ENCODE data around the gene FXYD7.

FXYD7 gene

DNA sequence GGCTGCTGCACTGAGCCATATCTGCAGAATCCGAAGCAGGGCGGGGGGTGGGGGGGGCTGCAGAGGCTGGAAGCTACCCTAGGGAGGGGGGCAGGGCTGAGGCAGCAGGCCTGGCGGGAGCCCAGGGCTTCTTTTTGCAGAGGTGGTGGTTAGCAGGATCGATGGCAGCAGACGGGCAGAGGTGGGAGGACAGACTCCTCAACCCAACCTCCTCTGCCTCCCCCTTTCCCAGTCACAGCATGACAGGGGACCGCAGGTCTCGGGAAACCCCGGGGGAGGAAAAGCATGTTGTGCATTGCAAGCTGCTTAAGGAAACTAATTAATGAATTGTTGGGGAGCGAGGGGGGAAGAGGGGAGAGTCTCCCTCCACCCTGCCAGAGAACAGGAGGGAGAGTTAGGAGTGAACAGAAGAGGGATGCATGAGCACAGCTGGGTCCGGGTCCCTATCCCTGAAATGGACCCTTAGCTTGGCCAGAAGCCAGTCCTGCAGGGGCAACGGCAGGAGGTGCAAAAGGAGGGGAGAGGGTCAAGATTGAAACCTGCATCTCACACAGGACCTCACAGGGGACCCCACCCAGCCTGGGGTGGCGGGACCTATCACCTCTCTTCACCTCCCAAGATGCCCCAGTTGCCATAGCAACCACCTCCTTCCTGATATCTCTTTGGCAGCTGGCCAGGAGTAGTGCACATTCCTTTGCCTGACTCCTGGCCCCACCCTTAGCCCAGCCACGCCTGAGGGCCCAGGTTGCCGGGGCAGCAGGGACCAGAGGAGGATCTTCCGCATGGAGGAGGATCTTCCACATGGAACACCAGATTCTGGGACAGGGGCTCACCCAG is 1.8 kb downstream of the FXYD7 start:
- no peak overlapping the region for H3K4me3 ChIP-seq (ENCODE audit: low read depth, low read length)
- peaks cover 4% of the 10 kb centered on the region for H3K4me1 ChIP-seq
- no peak overlapping the region for H3K4me2 ChIP-seq (ENCODE audit: low read length)
- no peaks in the 10 kb centered on the region for H3K79me2 ChIP-seq
- H3K36me3 ChIP-seq (ENCODE audit: control insufficient read depth, insufficient read depth, low read length): no peaks in the 10 kb centered on the region
- TF ChIP-seq CTCF (IDR thresholded peaks at IDR 0.05): no peak
- peaks cover 12% of the 10 kb centered on the region for H3K27me3 ChIP-seq (ENCODE audit: control insufficient read depth, insufficient read depth, low read length)
- H3K27ac ChIP-seq: no peak overlapping the region
- H2AFZ ChIP-seq: no peak overlapping the region
- H3K9ac ChIP-seq: no peak overlapping the region
- no peaks in the 10 kb centered on the region for H3K9me3 ChIP-seq (ENCODE audit: control insufficient read depth, low read length)

DNA sequence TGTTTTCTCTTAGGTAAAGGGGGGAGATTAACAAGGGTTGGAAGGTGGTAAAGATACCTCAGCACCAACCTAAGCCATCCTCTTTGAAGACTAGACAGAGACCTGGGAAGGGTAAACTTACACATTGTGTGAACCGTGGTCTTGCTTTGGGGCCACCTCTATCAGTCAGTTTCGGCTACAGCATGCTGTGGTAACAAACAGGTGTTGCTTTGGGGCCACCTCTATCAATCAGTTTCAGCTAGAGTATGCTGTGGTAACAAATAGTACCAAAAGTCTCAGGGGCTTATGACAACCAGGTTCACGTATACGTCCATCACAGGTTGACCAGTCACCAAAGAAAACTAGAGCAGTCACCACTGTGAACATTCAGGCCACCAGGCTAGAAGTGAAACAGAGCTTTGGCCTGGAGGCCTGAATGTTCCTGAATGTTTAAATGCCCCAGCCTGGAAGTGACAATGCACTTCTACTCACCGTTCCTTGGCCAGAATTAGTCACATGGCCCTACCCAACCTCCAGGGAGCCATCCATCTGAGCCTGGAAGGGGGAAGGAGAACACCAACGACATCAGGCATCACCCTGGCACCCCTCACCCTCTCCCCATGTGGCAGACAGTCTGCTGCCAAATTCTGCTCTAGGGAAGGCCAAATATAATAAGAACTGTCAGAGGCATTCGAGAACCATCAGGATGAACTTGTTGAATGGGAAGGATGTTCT is 3.8 kb downstream of the FXYD7 start:
- H3K9ac ChIP-seq: no peak overlapping the region
- peaks cover 8% of the 10 kb centered on the region for H3K27me3 ChIP-seq (ENCODE audit: control insufficient read depth, insufficient read depth, low read length)
- TF ChIP-seq CTCF (IDR thresholded peaks at IDR 0.05): no peak
- H3K4me3 ChIP-seq (ENCODE audit: low read depth, low read length): no peak overlapping the region
- no peak overlapping the region for H2AFZ ChIP-seq
- H3K4me1 ChIP-seq: peaks cover 4% of the 10 kb centered on the region
- no peaks in the 10 kb centered on the region for H3K79me2 ChIP-seq
- H3K36me3 ChIP-seq (ENCODE audit: control insufficient read depth, insufficient read depth, low read length): no peaks in the 10 kb centered on the region
- H3K27ac ChIP-seq: no peak overlapping the region
- no peaks in the 10 kb centered on the region for H3K9me3 ChIP-seq (ENCODE audit: control insufficient read depth, low read length)
- no peak overlapping the region for H3K4me2 ChIP-seq (ENCODE audit: low read length)

GRCh38 chr19:35149463-35149862 is 6.4 kb downstream of the FXYD7 start:
- H3K4me2 ChIP-seq (ENCODE audit: low read length): no peak overlapping the region
- H3K4me3 ChIP-seq (ENCODE audit: low read depth, low read length): no peak overlapping the region
- H3K4me1 ChIP-seq: peaks cover 4% of the 10 kb centered on the region
- H3K9me3 ChIP-seq (ENCODE audit: control insufficient read depth, low read length): no peaks in the 10 kb centered on the region
- no peaks in the 10 kb centered on the region for H3K27me3 ChIP-seq (ENCODE audit: control insufficient read depth, insufficient read depth, low read length)
- no peak overlapping the region for H3K9ac ChIP-seq
- H3K27ac ChIP-seq: no peak overlapping the region
- no peak for TF ChIP-seq CTCF (IDR thresholded peaks at IDR 0.05)
- no peaks in the 10 kb centered on the region for H3K79me2 ChIP-seq
- H2AFZ ChIP-seq: no peak overlapping the region
- no peaks in the 10 kb centered on the region for H3K36me3 ChIP-seq (ENCODE audit: control insufficient read depth, insufficient read depth, low read length)

DNA sequence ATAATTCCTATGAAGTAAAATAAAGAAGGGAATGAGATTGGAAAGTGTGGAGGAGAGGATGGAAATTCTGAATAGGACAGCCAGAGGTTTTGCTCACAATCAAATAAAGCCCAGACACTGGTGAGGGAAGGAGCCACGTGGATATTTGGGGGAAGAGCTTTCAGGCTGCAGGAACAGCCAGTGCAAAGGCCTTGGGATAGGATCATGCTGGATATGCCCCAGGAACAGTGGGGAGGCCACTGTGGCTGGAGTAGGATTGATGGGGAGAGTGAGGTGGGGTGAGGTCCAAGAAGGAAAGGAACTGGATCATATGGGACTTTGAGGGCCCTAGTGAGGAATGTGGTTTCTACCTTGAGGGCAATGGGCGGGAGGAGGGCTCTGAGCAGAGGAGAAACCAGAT is 7.4 kb downstream of the FXYD7 start:
- no peak overlapping the region for H3K4me3 ChIP-seq (ENCODE audit: low read depth, low read length)
- no peaks in the 10 kb centered on the region for H3K36me3 ChIP-seq (ENCODE audit: control insufficient read depth, insufficient read depth, low read length)
- peaks cover 3% of the 10 kb centered on the region for H3K27me3 ChIP-seq (ENCODE audit: control insufficient read depth, insufficient read depth, low read length)
- no peak for TF ChIP-seq CTCF (IDR thresholded peaks at IDR 0.05)
- H3K4me1 ChIP-seq: peaks cover 4% of the 10 kb centered on the region
- no peak overlapping the region for H3K27ac ChIP-seq
- H3K9me3 ChIP-seq (ENCODE audit: control insufficient read depth, low read length): no peaks in the 10 kb centered on the region
- no peaks in the 10 kb centered on the region for H3K79me2 ChIP-seq
- H3K4me2 ChIP-seq (ENCODE audit: low read length): no peak overlapping the region
- H2AFZ ChIP-seq: no peak overlapping the region
- H3K9ac ChIP-seq: no peak overlapping the region

All from parathyroid adenoma (tissue), 2 donors.